HG02678 (cell line): Measurements from ENCODE around the gene ARHGAP36.

Experiments
- ATAC-seq: cut with Tn5 transposase; IDR thresholded peaks from one replicate; pipeline ENCODE4 v1.9.1; 2021; ENCODE audit warnings: mild to moderate bottlenecking, moderate library complexity; ENCODE audit not compliant: unreplicated experiment

Gene ARHGAP36, protein sequence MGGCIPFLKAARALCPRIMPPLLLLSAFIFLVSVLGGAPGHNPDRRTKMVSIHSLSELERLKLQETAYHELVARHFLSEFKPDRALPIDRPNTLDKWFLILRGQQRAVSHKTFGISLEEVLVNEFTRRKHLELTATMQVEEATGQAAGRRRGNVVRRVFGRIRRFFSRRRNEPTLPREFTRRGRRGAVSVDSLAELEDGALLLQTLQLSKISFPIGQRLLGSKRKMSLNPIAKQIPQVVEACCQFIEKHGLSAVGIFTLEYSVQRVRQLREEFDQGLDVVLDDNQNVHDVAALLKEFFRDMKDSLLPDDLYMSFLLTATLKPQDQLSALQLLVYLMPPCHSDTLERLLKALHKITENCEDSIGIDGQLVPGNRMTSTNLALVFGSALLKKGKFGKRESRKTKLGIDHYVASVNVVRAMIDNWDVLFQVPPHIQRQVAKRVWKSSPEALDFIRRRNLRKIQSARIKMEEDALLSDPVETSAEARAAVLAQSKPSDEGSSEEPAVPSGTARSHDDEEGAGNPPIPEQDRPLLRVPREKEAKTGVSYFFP

DNA sequence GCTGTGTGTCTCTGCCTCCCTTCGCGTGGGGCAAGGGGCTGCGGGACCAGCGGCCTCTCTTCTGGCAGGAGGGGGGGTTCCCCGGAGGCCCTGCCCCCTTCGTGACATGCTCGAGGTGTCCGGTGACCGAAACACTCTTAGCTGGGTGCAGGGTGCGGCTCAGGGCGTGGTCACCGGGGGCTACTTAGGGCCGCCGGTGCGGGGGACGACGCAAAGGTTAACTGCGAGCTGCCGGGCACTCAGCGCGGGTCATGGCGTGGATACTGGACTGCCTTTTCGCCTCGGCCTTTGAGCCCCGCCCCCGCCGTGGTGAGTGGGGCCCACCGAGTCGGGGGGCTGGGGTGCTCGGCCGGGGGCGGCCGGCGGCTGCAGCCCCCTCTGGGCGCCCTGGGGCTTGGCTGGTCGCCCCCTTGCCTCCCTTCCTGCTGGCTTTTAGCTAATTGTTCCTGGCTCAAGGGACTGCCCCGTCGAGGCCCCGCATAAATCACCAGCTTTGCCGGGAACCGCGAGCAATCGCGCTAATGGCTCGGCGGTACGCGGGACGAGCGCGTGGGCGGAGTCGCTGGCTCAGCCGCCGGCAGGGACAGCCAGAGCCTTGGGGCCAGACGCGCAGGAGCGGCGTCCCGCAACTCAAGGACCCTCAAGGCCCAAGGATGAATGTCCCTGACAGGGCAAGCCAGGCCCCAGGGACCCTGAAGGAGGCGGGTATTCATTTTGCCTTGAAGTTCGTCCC is at the start of gene ARHGAP36:
ARHGAP36 (plus strand) TSS at position 211 of the 733 bp plus-strand sequence. CDS start 23,320 bp downstream, outside the sequence.
- ATAC-seq: no peak

DNA sequence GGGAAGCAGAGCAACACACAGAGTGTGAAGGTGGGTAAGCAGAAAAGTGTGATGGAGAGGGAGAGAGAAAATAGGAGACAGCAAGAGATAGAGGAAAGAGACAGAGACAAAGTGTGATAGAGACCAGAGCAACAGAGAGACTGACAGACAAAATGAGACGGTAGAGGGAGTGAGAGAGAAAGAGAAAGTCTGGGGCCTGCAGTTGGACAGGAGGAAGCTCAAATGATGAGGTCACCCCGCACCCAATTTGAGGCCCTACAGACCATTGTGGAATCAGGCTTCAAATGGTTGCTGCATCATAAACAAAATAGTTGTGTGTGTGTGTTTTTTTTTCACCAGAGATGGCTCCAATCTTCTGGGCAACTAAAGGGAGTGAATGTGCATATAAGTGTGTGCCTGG is 48.0 kb upstream of the ARHGAP36 start:
- no peak for ATAC-seq

DNA sequence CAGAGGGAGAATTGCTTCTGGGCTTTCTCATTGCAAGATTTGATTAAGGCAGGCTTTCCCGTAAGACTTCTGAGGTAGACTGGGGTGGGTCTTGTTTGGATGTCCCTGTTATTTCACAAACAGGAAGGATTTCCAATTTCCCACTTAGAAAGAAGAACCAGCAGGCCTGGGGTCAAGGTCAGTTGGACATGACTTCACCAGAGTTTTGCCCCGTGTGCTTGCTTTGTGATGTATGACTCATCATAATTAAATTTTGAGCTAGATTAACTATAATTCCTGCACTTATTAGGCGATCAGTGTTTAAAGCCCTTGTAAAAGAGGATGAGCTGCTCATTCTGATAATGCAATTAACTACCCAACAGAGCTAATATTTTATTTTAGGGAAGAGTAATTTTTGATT is 32.8 kb upstream of the ARHGAP36 start:
- no peak for ATAC-seq

DNA sequence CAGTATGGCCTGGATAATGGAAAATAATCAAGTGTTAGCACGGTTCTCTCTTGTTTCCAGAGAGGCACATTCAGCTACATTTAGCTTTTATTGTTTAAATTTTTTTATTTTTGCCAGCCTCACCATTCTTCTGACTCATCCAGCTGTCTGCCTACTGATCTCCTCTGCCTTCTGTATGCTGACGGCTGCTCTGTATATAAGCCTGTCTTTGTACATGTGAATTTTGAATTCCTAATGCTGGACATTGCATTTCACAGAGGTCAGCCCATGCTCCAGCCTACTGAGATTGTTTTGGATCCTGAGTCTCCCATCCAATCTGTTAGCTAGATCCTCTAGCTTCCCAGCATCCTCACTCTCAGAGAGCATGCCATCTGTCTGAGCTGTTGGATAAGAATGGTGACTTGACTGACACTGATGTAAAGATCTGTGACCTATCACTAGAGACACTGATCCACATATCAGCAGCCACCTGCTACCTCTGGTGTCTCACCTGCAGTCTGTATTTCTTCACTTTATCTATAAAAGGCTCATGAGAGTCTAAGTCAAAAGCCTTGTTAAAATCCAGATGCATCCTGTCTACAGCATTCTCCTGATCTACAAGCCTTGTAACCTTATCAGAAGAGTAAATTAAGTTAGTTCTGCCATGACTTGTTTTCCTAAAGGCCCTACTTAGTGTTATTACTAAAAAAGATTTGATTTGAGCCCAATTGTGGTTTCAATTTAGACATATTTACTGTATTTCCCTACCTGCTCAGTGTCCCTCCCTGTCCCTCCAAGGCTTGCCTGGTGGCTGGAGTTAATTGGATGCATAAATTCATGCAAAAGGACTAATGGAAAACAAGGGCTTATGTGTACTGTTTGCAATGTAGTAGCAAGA is 25.6 kb upstream of the ARHGAP36 start:
- ATAC-seq: no peak

DNA sequence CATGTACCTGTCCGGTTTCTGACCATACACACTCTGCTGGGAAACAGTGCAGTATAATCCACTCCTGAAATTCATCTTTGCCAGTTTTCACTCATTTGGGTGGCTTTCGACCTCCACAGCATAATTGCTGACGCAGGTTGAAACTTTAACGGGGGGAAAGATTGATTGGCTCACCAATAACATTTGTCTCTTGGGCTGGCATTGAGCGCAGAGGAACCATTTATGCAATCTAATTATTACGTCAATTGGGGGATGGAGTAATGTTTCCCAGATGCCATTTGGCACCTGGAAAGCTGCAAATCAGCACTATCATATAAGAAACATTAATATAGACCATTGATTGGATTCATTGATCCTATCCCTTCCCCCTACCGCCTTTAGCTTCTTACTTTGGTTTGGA is 24.1 kb upstream of the ARHGAP36 start:
- ATAC-seq: no peak

DNA sequence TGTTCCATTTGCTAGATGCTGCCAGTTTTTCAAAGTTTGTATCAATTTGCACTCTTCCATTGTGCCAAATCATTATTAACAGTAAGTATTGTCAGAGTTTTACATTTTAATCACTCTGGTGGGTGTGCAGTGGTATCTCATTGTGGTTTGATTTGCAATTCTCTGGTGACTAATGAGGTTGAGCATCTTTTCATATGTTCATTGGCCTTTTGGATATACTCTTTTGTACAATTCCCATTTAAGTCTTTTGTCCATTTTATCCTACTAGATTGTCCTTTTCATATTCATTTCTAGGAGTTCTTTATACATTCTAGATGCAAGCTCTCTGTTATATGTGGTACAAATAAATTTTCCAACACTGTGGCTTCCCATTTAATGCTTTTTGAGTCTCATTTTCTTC is 17.4 kb upstream of the ARHGAP36 start:
- no peak for ATAC-seq

DNA sequence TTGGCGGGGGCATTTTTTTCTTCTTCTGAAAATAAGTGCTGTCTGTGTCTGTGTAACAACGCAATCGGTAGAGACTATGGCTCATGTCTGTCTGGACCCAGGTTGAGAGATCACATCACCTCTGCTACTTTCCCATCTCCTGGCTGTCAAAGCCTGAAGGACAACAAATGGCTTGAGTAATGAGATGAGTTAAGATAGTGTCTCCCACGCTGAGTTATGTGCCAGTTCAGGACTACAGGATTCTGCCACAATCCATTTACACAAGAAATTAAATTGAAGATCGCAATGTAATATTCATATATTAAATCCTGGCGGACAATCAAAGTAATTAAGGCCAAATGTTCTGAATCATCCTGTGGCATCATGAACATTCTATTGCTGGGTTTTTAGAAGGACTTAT is 16.5 kb upstream of the ARHGAP36 start:
- no peak for ATAC-seq

DNA sequence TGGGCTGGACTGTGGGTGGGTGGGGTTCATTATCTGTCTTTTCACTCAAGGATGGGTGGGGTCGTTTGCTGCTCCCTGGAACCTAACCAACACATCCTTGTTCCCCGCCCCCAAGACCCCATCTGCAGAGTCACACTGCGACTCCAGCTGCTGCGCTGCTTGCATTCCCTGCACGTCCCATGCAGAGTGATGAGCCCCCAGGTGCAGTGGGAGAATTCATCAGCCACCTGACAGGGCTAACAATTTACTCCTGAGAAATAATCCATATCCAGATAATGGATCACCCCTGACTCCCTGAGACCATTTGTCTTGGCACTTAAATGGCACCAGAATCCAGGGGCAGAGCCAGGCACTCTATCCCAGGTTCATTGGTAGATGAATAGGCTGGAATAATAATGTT is 12.4 kb upstream of the ARHGAP36 start:
- ATAC-seq: no peak

DNA sequence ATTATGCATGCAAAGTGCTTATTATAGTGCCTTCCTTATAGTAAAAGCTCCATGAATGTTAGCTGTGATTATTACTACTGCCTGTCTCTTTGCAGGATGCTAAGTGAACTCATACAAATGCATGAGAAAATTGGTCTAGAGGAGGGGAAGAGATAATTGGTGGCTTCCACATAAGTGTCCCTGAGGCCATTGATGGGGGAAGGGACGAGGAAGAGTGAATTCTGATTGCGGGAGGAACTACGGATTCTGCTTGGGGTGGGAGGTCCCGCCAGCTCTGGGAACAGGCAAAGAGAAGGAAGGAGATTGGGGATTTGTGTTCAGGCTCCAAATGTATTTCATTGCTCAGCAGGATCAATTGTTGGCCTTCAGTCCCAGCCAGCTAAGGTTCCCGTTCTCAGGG is 11.6 kb upstream of the ARHGAP36 start:
- no peak for ATAC-seq

DNA sequence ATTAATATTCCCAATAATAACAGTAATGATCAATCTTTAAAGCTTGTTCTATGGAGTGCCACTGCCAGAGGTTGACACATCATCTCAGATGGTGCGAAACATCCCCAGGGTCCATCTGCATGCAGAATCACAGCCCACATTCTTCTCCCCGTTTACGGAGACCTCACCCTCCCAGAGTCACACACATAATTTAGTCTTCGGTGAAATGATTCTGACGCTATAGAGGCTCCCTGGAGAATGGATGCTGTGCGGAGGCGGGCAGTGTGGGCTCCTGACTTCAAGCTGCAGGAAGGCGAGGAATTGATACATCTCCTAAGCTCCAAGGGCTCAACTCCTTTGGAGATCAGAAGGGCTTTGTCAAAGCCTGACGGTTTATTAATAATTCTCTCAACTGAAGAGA is 11.0 kb upstream of the ARHGAP36 start:
- ATAC-seq: no peak

DNA sequence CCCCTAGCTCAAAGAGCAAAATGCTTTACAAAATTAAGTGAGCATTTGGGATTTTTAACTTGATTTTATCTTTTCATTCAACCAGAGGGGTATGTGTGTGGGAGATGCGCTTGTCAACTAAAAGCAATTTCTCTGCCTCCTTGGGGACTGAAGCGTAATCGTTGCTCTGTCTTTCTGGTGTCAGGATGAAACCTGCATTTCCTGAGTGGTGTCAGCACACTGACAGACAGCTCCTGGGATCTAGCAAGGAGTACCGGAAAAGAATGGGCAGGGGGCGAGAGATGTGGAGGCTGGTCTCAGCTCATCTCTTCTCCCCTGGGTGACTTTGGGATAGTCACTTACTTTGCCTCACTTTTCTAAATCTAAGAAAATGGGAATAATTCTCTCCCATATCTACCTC is 5.1 kb upstream of the ARHGAP36 start:
- ATAC-seq: no peak

DNA sequence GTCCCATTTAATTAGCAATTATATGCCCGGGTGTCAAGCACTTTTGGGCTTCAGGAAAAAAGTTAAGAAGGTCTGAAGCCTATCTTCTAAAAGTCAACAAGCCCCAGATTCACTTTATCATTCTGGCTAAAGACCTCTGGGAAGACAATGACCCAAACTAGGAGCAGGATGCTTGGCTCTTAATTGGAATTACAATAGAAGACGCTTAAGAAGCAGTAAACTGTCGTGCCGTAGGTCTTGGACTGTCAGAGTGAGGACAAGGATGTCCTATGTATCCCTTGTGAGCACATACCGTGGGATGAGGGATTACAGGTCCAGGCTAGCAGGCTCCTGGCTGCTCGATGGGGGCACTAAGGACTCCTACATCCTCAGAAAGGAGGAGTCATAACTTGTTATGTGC is 3.2 kb upstream of the ARHGAP36 start:
- no peak for ATAC-seq

DNA sequence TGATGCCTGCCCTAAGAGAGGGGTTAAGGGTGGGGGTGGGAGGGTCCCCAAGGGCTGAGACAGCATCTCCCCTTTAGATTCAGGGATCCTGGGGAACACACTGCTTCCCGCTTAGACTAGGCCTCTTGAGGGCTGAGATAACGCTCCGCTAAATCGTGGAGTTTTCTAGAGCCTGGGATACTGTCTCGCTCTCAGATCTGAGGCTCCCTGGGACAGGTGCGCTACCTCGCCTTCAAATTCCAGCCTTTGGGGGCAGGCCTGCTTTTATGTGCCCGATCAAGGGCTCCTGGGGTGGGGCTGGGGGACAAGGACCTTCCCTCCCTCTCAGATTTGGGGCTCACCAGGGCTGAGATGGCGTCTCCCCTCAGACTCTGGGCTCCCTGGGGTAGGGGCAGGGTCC is 440 bp upstream of the ARHGAP36 start:
- no peak for ATAC-seq

DNA sequence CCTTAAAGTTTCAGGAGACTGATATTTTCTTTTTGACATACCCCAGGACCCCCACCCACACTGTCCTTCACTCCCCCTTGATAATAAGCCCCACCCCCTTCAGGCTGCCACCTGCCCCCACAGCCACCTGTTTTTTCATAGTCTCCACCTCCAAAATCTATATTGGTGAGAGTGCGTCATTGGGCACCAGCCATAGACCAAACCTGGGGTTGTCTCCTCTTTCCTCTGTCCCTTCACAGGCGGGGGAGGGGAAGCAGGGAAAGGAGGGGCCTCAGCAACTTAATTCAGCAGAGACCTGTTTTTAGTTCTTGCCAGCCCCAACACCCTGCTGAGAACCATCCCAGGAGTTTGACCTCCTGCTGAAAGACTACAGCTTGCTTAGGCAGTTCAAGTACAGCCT is 1.1 kb downstream of the ARHGAP36 start:
- no peak for ATAC-seq

DNA sequence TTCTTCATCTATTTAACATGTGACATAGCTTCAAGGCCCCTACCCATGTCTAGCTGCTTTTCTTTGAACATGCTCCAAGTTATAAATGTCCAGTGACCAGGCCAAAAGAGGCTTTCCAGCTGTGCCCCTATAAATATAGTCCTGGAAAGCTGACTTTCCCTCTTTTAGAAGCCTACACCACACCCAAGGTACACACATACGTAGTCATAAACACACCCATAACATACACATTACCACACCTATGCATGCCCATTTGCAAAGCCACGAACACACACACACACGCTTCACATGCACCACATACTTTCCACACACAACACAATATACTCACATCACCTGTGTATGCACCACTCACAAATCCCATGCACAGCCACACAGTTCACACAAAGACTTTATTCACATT is 2.0 kb downstream of the ARHGAP36 start:
- no peak for ATAC-seq

DNA sequence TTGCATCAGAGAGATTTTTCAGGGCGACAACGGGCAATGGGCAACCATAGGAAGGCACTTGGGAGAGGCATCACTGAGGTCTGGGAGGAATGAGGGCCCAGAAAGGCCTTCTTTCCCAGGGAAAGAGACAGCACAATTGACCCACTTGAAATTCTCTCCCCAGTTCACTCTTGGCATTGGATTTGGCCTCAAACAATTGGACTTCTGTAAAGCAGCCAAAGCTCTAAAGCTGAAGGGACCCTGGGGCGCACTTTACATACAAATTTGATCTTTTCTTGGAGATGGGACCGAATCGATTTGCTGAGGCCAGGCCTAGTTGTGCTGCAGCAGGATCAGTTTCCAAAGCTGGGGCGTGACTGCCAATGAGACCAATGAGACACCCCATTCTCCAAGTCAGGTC is 3.2 kb downstream of the ARHGAP36 start:
- ATAC-seq: no peak

DNA sequence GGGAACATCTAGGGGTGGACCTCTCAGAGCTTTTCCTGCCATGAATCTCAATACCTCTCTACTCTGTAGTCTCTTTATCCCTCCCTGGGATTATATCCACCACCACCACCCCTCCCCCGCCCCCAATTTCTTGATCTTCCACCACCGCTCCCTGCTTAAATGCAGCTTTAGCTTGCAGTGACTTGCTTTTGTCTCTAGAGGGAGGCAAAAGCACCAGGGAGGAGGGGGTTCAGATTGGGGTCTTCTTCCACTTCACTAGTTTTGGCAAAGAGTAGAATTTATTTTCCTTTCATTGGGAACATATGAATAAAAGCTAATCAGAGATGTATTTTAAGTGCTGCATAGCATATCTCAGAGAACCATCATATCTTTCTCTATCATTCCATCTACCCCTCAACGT is 5.5 kb downstream of the ARHGAP36 start:
- ATAC-seq: no peak

DNA sequence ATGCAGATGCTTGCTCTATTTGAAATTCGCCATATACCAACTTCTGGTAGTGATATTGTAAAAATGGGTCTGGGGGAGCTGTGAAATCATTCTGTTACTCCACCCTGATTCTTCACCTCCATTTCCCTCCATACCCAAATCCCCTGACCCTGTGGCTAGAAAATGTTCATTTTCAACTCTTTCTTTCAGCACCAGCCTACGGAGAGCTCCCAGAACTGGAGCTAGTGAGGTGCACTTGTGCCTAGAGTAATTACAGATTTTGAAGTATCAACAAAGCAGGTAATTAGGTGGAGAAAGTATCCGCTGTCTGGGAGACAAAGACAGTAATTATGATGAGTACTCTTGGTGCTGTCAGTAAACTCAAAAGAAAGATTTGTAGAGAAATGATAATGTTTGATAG is 8.1 kb downstream of the ARHGAP36 start:
- ATAC-seq: no peak

DNA sequence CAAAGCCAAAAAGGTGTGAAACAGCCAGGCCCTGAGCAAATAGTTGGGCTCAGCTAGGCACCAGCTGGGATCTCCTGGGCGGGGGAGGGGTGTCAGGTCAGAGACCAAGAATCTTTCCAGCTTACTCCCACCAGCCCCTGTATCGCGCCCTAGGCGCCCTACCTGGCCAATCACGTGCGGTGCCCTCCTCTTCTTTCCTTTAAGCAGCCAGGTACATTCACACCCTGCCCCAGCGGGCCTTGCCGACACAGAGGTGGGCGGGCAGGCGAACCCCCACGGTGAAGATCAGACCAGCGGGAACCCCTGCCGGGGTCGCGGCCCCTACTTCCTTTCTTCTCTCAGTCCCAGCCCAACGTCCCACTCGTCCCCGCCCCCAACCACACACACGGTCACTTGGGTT is 9.1 kb downstream of the ARHGAP36 start:
- ATAC-seq: no peak

DNA sequence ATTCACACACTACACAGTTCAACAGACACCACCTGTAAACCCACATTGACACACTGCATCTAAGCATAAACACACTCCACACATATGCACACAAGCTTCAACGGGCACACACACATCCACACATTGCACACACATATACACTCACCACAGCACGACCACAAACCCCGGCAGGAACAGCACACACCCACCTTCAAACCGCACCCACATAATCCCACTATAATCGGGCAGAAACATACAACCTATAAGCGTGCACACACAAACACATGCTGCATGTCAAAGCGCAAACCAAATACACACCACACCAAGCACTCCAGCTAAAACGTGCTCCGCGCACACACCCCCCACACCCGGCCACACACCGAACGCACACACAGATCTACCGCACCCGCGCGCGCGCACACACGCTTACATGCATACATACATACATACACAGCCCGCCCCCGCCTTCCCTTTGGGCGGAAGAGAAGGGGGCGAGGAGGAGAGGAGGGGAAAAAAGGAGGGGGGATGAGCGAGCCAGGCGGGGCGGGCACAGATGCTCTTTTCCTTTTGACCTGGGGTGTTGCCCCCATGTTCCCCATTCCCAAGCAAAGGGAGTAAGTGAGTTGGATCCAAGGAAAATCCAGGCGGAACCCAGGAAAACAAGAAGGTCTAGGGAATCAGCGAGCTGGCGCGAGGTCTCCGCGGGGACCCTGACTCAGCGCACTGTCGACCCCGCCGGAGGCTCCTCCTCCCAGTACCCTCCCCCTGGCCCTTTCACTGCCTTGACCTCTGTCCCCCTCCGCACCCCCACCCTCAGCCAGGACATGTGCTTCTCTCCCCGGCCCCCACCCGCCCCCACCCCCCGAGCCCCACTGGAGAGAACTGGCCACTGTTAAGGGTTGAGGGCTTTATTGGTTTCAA is 9.9 kb downstream of the ARHGAP36 start:
- no peak for ATAC-seq
